Testis (tissue), 2 donors: Measurements from ENCODE around the gene SMIM30.

Experiments used
- POLR2A ChIP-seq: fragments of 450-650 bp; IDR thresholded peaks from one replicate; pipeline ENCODE4 v1.6.1; 2017; ENCODE audit warnings: antibody characterized with exemption, mild to moderate bottlenecking, moderate library complexity
- TF ChIP-seq, protein P1 (sequence below), 3 experiments: fragments of 450-650 bp in 2 of 3; fragments of 200-600 bp in 1 of 3; sonication (generic) in 1 of 3; IDR thresholded peaks; one replicate each; pipeline ENCODE4 v1.5.1; 2016 to 2019; ENCODE audit warnings: antibody characterized with exemption in 3 of 3, mild to moderate bottlenecking in 2 of 3, moderate library complexity in 1 of 3

- TF ChIP-seq, protein P1, sequence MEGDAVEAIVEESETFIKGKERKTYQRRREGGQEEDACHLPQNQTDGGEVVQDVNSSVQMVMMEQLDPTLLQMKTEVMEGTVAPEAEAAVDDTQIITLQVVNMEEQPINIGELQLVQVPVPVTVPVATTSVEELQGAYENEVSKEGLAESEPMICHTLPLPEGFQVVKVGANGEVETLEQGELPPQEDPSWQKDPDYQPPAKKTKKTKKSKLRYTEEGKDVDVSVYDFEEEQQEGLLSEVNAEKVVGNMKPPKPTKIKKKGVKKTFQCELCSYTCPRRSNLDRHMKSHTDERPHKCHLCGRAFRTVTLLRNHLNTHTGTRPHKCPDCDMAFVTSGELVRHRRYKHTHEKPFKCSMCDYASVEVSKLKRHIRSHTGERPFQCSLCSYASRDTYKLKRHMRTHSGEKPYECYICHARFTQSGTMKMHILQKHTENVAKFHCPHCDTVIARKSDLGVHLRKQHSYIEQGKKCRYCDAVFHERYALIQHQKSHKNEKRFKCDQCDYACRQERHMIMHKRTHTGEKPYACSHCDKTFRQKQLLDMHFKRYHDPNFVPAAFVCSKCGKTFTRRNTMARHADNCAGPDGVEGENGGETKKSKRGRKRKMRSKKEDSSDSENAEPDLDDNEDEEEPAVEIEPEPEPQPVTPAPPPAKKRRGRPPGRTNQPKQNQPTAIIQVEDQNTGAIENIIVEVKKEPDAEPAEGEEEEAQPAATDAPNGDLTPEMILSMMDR (IDR thresholded peaks at IDR 0.05), result no peak
- TF ChIP-seq POLR2A, result no peak
Measured at GRCh38 chr7:113109718-113110117, 8.6 kb downstream of the SMIM30 start.
